ENCODE results near the gene OLFM4.

DNA sequence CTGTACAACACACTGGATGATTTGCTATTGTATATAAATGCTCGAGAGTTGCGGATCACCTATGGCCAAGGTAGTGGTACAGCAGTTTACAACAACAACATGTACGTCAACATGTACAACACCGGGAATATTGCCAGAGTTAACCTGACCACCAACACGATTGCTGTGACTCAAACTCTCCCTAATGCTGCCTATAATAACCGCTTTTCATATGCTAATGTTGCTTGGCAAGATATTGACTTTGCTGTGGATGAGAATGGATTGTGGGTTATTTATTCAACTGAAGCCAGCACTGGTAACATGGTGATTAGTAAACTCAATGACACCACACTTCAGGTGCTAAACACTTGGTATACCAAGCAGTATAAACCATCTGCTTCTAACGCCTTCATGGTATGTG lies 21.5 kb downstream of the OLFM4 start:
- TF ChIP-seq TAF1 (IDR thresholded peaks at IDR 0.05; ENCODE audit: borderline replicate concordance, insufficient read depth, low read length) (no peak), POLR2AphosphoS5 (IDR thresholded peaks at IDR 0.05; ENCODE audit: low read depth, low read length) (no peak)

All from PFSK-1 (cell line).